ENCODE data around the gene HAUS3. TPM values are rescaled to one million over a fixed set of nuclear protein-coding genes. Genes with fewer than 3 reads are reported as not detected.

Gene HAUS3
- total RNA-seq, 3 donors from 2014 or later, result 9.9 to 13.7 (median 11.4) TPM

DNA sequence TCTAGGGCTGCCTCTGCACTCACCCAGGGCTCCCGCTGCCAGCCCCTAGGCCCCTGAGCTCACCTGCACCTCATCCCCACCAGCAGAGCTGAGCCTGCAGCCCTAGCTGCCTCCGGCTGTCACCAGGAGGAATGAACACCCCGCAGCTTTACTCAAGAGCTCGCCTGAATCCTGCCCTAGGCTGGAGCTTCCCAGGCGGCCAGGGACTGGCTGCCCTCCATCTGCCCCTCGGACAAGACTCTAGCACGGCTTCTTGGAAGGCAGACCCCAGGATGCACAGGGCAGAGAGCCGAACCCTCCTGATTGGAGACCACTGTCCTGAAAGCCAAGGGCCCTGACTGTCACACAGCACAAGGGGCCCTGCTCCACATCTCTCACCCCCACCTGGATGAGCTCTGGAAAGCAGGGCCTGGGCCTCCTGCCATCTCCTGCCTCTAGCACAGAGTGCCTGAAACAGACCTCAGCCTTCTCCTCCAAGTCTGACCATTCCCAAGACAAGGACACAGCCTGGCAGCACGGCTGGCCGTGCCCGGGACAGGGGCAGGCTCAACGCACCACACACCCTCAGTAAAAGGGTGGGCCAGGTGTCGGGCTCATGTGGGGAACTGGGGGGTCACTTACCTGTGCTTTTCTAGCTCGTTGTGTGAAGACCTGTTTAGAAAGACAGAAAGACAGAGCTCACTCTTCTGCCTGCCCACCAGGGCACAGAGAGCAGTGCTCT, 15.6 kb upstream of the HAUS3 start:
- peaks cover 21% of the 10 kb centered on the region for H3K4me1 ChIP-seq (ENCODE audit: low read depth)
- intact Hi-C loops (cut with DNase I, micrococcal nuclease), result no loop called here

GRCh38 chr4:2256781-2257191, 14.9 kb upstream of the HAUS3 start:
- TF ChIP-seq CTCF (IDR thresholded peaks at IDR 0.05), result no peak
- no peak for ATAC-seq
- intact Hi-C loops (cut with DNase I, micrococcal nuclease), result no loop called here
- Histone ChIP-seq H3K9me3 (no peaks in the 10 kb centered on the region), H3K36me3 (ENCODE audit: low read depth) (peaks cover under 1% of the 10 kb centered on the region), H3K4me1 (ENCODE audit: low read depth) (peaks cover 19% of the 10 kb centered on the region), H3K4me3 (no peak overlapping the region)
- DNase-seq, result peak; percentile 1 to 56 (median 27)

More for the DNA sequence above, 15.6 kb upstream of the HAUS3 start:
- no peak overlapping the region for H3K4me3 ChIP-seq
- no peak for TF ChIP-seq CTCF (IDR thresholded peaks at IDR 0.05)
- ATAC-seq, result no peak
- H3K9me3 ChIP-seq, result no peaks in the 10 kb centered on the region
- H3K36me3 ChIP-seq (ENCODE audit: low read depth), result peaks cover 5% of the 10 kb centered on the region
- peak; percentile 1 to 29 (median 17) for DNase-seq

DNA sequence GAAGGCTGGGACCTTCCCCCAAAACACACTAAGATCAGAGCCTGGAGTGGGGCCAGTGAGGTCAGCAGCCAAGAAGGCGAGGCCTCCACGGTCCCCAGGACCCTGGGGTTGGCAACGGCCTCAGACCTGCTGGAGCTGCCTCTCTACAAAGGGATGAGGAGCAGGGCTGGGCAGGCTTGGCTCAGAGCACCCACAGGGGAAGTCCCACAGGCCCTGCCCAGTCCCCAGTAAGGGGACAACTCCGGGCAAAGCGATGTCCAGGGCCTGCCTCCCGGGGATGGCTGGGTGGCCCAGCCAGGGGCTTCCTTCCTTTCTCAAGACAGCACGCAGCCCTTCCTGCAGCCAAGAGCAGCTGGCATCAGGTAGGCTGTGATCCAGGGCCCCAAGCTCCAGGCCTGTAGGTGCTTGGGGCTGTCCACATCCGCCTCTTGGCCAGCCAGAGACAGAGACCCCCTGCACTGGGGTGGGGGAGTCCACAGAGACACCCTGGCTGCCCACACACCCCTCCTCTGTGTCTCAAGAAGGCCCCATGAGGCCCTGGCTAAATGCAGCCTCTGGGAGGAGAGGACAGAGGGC, 14.3 kb upstream of the HAUS3 start:
- DNase-seq, result peak; percentile 2 to 56 (median 31)
- intact Hi-C loops (cut with DNase I, micrococcal nuclease), result no loop called here
- no peak overlapping the region for H3K4me3 ChIP-seq
- H3K36me3 ChIP-seq (ENCODE audit: low read depth), result peaks cover 3% of the 10 kb centered on the region
- no peak for ATAC-seq
- TF ChIP-seq CTCF (IDR thresholded peaks at IDR 0.05), result no peak
- peaks cover 19% of the 10 kb centered on the region for H3K4me1 ChIP-seq (ENCODE audit: low read depth)
- H3K9me3 ChIP-seq, result no peaks in the 10 kb centered on the region

DNA sequence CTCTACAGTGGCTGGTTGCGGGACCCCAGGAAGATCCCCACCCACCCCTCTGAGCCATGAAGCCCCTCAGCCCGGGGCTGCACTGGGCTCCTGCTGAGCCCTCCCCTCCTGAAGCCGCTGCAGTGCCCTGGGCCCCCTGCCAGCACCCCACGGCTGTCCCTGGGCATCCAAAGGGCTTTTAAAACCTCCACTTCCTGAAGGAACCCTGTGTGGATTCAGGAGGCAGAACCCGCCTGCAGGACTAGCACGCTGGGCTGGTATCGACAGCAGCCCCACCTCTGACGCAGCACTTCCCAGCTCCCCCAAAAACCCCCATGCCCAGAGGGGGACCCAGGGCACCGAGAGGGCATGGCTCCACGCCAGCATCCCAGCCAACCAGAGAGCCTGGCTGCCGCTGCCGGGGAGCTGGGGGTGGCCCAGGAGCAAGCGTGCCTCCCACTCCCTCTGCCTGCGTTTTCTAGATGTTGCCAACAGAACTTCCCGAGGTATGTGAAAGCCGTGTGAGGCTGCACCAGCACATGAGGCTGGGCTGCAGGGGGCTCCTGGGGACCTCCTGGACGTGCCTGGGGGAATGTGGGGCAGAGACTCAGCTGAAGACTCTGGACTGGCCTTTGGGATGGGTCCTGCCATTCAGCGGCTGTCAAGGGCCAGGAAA, 13.7 kb upstream of the HAUS3 start:
- no peak overlapping the region for H3K4me3 ChIP-seq
- intact Hi-C loops (cut with DNase I, micrococcal nuclease), result no loop called here
- H3K4me1 ChIP-seq (ENCODE audit: low read depth), result peaks cover 15% of the 10 kb centered on the region
- ATAC-seq (no peak), DNase-seq (peak; percentile 7 to 55 (median 25))
- no peaks in the 10 kb centered on the region for H3K9me3 ChIP-seq
- TF ChIP-seq CTCF (IDR thresholded peaks at IDR 0.05), result no peak
- peaks cover 3% of the 10 kb centered on the region for H3K36me3 ChIP-seq (ENCODE audit: low read depth)

GRCh38 chr4:2254665-2255500, 13.0 kb upstream of the HAUS3 start:
- Histone ChIP-seq H3K9me3 (no peaks in the 10 kb centered on the region), H3K36me3 (ENCODE audit: low read depth) (peaks cover 3% of the 10 kb centered on the region), H3K4me3 (no peak overlapping the region), H3K4me1 (ENCODE audit: low read depth) (peaks cover 8% of the 10 kb centered on the region)
- DNase-seq, result peak in 2 of 3 donors; percentile 24 to 36
- intact Hi-C loops (cut with DNase I, micrococcal nuclease), result no loop called here
- TF ChIP-seq CTCF (IDR thresholded peaks at IDR 0.05), result no peak
- ATAC-seq, result no peak

All from mucosa of descending colon (tissue), 3 donors.